ENCODE measurements around the gene KIF21A.

KIF21A gene

DNA sequence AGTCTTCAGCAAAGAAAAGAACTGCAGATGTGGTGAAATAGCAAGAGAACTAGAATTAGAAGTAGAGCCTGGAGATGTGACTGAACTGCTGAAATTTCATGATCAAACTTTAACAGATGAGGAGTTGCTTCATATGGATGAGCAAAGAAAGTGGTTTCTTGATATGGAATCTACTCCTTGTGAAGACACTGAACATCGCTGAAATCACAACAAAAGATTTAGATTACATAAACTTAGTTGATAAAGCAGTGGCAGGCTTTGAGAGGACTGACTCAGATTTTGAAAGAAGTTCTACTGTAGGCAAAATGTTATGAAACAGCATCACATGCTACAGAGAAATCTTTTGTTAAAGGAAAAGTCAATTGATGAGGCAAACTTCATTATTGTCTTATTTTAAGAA, 175.0 kb downstream of the KIF21A start:
- DNase-seq: no peak

DNA sequence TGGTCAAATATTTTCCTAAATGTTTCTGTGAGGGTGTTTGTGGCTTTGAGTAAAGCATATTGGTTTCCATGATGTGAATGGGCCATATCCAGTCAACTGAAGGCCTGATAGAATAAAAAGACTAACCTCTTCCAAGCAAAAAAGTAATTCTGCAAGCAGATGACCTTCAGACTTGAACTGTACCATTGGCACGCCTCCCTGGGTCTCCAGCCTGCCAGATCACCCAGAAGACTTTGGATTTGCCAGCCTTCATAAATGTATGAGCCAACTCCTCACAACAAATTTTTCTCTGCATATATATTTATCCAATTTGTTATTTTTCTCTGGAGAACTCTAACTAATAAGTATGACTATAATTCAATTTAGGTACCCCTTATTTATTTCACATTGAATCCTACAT, 190.3 kb downstream of the KIF21A start:
- no peak for DNase-seq

Data from NCI-H1930 (cell line).